H1 (cell line): Measurements from ENCODE around the gene SLC15A4. TPM values are rescaled to one million over a fixed set of nuclear protein-coding genes. Genes with fewer than 3 reads are reported as not detected.

Experiments
- CTCF ChIA-PET: fragments of 300-600 bp; sonication (Branson Sonifier 250); formaldehyde crosslinking; loops from one replicate; lab custom pipeline; 2021; ENCODE audit not compliant: partially characterized antibody; lab: Charles Lee
- POLR2A ChIA-PET: fragments of 300-600 bp; sonication (Branson Sonifier 250); formaldehyde crosslinking; loops from one replicate; lab custom pipeline; 2021; ENCODE audit warnings: inconsistent platforms; ENCODE audit not compliant: partially characterized antibody; lab: Charles Lee
- DNase-seq, 2 experiments: peaks; one replicate each; pipeline versions ENCODE4 v3.0.0 to v3.0.0-alpha.2; 2010 to 2022; ENCODE audit warnings: low spot score in 2 of 2, low read depth in 1 of 2, mixed read lengths in 1 of 2
- FAIRE-seq: peaks from 2 replicates; lab custom pipeline; 2011; peaks lifted over from hg19 to GRCh38; lab: Jason Lieb, UNC
- H2AFZ ChIP-seq: 2 replicates; pipeline ENCODE4 v1.8.1; 2012; ENCODE audit warnings: low read length, inconsistent platforms
- H2AK5ac ChIP-seq: 2 replicates; pipeline ENCODE4 v1.6.1; 2013; ENCODE audit warnings: low read depth, low read length
- H2BK120ac ChIP-seq: replicated peaks from 2 replicates; pipeline ENCODE3; 2013; ENCODE audit warnings: low read depth, low read length, inconsistent platforms
- H2BK12ac ChIP-seq: 2 replicates; pipeline ENCODE4 v1.6.1; 2013; ENCODE audit warnings: low read depth, low read length
- H2BK15ac ChIP-seq: 2 replicates; pipeline ENCODE4 v1.6.1; 2013; ENCODE audit warnings: low read length
- H2BK20ac ChIP-seq: 2 replicates; pipeline ENCODE4 v1.6.1; 2013; ENCODE audit warnings: low read length
- H2BK5ac ChIP-seq: 2 replicates; pipeline ENCODE4 v1.6.1; 2013; ENCODE audit warnings: low read depth, low read length
- H3K14ac ChIP-seq: 2 replicates; pipeline ENCODE4 v1.6.1; 2013; ENCODE audit warnings: inconsistent platforms; ENCODE audit not compliant: insufficient read length
- H3K18ac ChIP-seq: 2 replicates; pipeline ENCODE4 v1.6.1; 2013; ENCODE audit warnings: low read length; ENCODE audit errors: extremely low read depth
- H3K23ac ChIP-seq: 2 replicates; pipeline ENCODE4 v1.6.1; 2013; ENCODE audit warnings: inconsistent platforms; ENCODE audit not compliant: insufficient read length
- H3K23me2 ChIP-seq: 2 replicates; pipeline ENCODE4 v1.6.1; 2013; ENCODE audit warnings: low read depth, low read length
- H3K27ac ChIP-seq: 2 replicates; pipeline ENCODE4 v1.6.1; 2011; ENCODE audit warnings: low read depth, low read length, inconsistent platforms
- H3K27me3 ChIP-seq, 4 experiments: replicated peaks in 1 of 4; 1 replicate in 1 of 4; 2 replicates in 3 of 4; pipeline versions ENCODE4 v1.6.1 to v1.8.1; 2011 to 2013; ENCODE audit warnings: low read length in 3 of 4, mild to moderate bottlenecking in 3 of 4, inconsistent platforms in 2 of 4, mixed read lengths in 2 of 4, moderate library complexity in 1 of 4; ENCODE audit not compliant: control insufficient read depth in 3 of 4, insufficient read depth in 3 of 4; ENCODE audit errors: extremely low read depth in 1 of 4
- H3K36me3 ChIP-seq, 4 experiments: 2 replicates each; pipeline versions ENCODE4 v1.6.1 to v1.8.1; 2011 to 2013; ENCODE audit warnings: mild to moderate bottlenecking in 4 of 4, low read length in 3 of 4, moderate library complexity in 2 of 4, control low read depth in 1 of 4, inconsistent platforms in 1 of 4; ENCODE audit not compliant: insufficient read depth in 4 of 4, control insufficient read depth in 2 of 4
- H3K4ac ChIP-seq: replicated peaks from 2 replicates; pipeline ENCODE3; 2013; ENCODE audit warnings: low read length, low read depth, mixed read lengths, inconsistent platforms; ENCODE audit not compliant: insufficient read length
- H3K4me1 ChIP-seq, 4 experiments: replicated peaks in 1 of 4; 1 replicate in 1 of 4; 2 replicates in 3 of 4; pipeline versions ENCODE4 v1.6.1 to v1.8.1; 2011 to 2013; ENCODE audit warnings: low read length in 3 of 4, inconsistent platforms in 2 of 4, mixed read lengths in 1 of 4; ENCODE audit not compliant: insufficient read depth in 4 of 4, control insufficient read depth in 3 of 4
- H3K4me2 ChIP-seq, 2 experiments: 2 replicates each; pipeline versions ENCODE4 v1.6.1 to v1.8.1; 2011 to 2013; ENCODE audit warnings: low read depth in 2 of 2, low read length in 2 of 2, control low read depth in 1 of 2, inconsistent platforms in 1 of 2, mild to moderate bottlenecking in 1 of 2; ENCODE audit not compliant: insufficient read depth in 1 of 2
- H3K4me3 ChIP-seq, 4 experiments: fragments of 200-600, 300-600 bp in 1 of 4; sonication (generic), shearing (Covaris generic), sonication (Bioruptor Twin) in 1 of 4; 2 replicates each; pipeline versions ENCODE4 v1.5.1 to v1.8.1; 2011 to 2016; ENCODE audit warnings: low read length in 4 of 4, low read depth in 3 of 4, control low read depth in 2 of 4, inconsistent platforms in 2 of 4, mild to moderate bottlenecking in 2 of 4, mixed read lengths in 1 of 4, moderate library complexity in 1 of 4; ENCODE audit not compliant: insufficient read depth in 2 of 4; ENCODE audit errors: extremely low read depth in 1 of 4
- H3K56ac ChIP-seq: replicated peaks from 2 replicates; pipeline ENCODE3; 2013; ENCODE audit warnings: low read depth, mild to moderate bottlenecking, mixed read lengths, low read length, inconsistent platforms; ENCODE audit not compliant: insufficient read length
- H3K79me1 ChIP-seq: 2 replicates; pipeline ENCODE4 v1.6.1; 2013; ENCODE audit warnings: low read depth, low read length, control low read depth
- H3K79me2 ChIP-seq, 2 experiments: 2 replicates each; pipeline versions ENCODE4 v1.6.1 to v1.8.1; 2012 to 2013; ENCODE audit warnings: low read length in 2 of 2, mild to moderate bottlenecking in 2 of 2, inconsistent platforms in 1 of 2; ENCODE audit not compliant: insufficient read depth in 2 of 2, control insufficient read depth in 1 of 2
- H3K9ac ChIP-seq, 4 experiments: replicated peaks in 1 of 4; 1 replicate in 1 of 4; 2 replicates in 3 of 4; pipeline versions ENCODE4 v1.6.1 to v1.8.1; 2011 to 2013; ENCODE audit warnings: low read depth in 3 of 4, low read length in 3 of 4, control low read depth in 2 of 4, mild to moderate bottlenecking in 2 of 4, moderate library complexity in 2 of 4, inconsistent platforms in 1 of 4; ENCODE audit errors: extremely low read depth in 1 of 4
- H3K9me3 ChIP-seq, 2 experiments: 2 replicates each; pipeline versions ENCODE4 v1.6.1 to v1.8.1; 2012 to 2013; ENCODE audit warnings: mild to moderate bottlenecking in 2 of 2, moderate library complexity in 2 of 2, control low read depth in 1 of 2, inconsistent platforms in 1 of 2, low read depth in 1 of 2, low read length in 1 of 2, mixed read lengths in 1 of 2; ENCODE audit not compliant: insufficient read depth in 2 of 2
- H4K20me1 ChIP-seq, 2 experiments: replicated peaks in 1 of 2; 2 replicates each; pipeline versions ENCODE3 to v1.8.1; 2011 to 2013; ENCODE audit warnings: inconsistent platforms in 2 of 2, low read length in 2 of 2, mild to moderate bottlenecking in 1 of 2; ENCODE audit not compliant: insufficient read depth in 2 of 2, control insufficient read depth in 1 of 2
- H4K5ac ChIP-seq: 2 replicates; pipeline ENCODE4 v1.6.1; 2013; ENCODE audit warnings: low read length, low read depth, mixed read lengths, inconsistent platforms; ENCODE audit not compliant: insufficient read length
- H4K8ac ChIP-seq: 2 replicates; pipeline ENCODE4 v1.8.0; 2013; ENCODE audit warnings: mild to moderate bottlenecking, moderate library complexity, low read length, inconsistent platforms; ENCODE audit not compliant: insufficient read depth; ENCODE audit errors: extremely low read depth
- H4K91ac ChIP-seq: replicated peaks from 2 replicates; pipeline ENCODE3; 2013; ENCODE audit warnings: low read length, mixed read lengths, inconsistent platforms; ENCODE audit not compliant: insufficient read length
- BACH1 ChIP-seq: IDR thresholded peaks from 2 replicates; pipeline ENCODE4 v1.6.1; 2012; ENCODE audit warnings: low read length, improper control_type of control experiment
- BCL11A ChIP-seq, 2 experiments: IDR thresholded peaks; one replicate each; pipeline ENCODE4 v1.6.1; 2011; ENCODE audit warnings: low read depth in 2 of 2, low read length in 2 of 2, mild to moderate bottlenecking in 2 of 2
- CBX5 ChIP-seq: fragments of 300-800, 300-1000 bp; sonication (generic); IDR thresholded peaks from 2 replicates; pipeline ENCODE4 v1.7.1; 2016; ENCODE audit warnings: antibody characterized with exemption, low read length, low read depth
- CBX8 ChIP-seq: fragments of 300-800, 300-1000 bp; sonication (generic); IDR thresholded peaks from 2 replicates; pipeline ENCODE4 v1.7.1; 2016; ENCODE audit warnings: low read depth, low read length, borderline replicate concordance
- CHD1 ChIP-seq: IDR thresholded peaks from 2 replicates; pipeline ENCODE4 v1.6.1; 2012; ENCODE audit warnings: low read depth, low read length, improper control_type of control experiment
- HDAC6 ChIP-seq: IDR thresholded peaks from one replicate; pipeline ENCODE4 v1.7.1; 2012; ENCODE audit warnings: low read depth, mild to moderate bottlenecking, inconsistent platforms, low read length, moderate library complexity
- JUND ChIP-seq: IDR thresholded peaks from 2 replicates; pipeline ENCODE4 v1.6.1; 2011; ENCODE audit warnings: mild to moderate bottlenecking, improper control_type of control experiment, low read length
- KDM5A ChIP-seq: fragments of 200-600 bp; IDR thresholded peaks from 2 replicates; pipeline ENCODE4 v1.7.1; 2012; ENCODE audit warnings: mild to moderate bottlenecking, low read length, inconsistent platforms, mixed read lengths
- NANOG ChIP-seq: IDR thresholded peaks from 2 replicates; pipeline ENCODE4 v1.6.1; 2011; ENCODE audit warnings: low read length, low read depth, mild to moderate bottlenecking, inconsistent platforms; ENCODE audit not compliant: insufficient read depth, poor library complexity, severe bottlenecking
- POU5F1 ChIP-seq: IDR thresholded peaks from 2 replicates; pipeline ENCODE4 v1.6.1; 2011; ENCODE audit warnings: low read depth, mild to moderate bottlenecking, low read length, moderate library complexity
- RFX5 ChIP-seq: IDR thresholded peaks from 2 replicates; pipeline ENCODE4 v1.6.1; 2011; ENCODE audit warnings: low read depth, low read length, improper control_type of control experiment, borderline replicate concordance
- SIX5 ChIP-seq: IDR thresholded peaks from 2 replicates; pipeline ENCODE4 v1.6.1; 2011; ENCODE audit warnings: mild to moderate bottlenecking, low read depth, low read length
- WGBS, 2 experiments: shearing (Covaris generic) in 1 of 2; methylation state at CpG; one replicate each; pipeline versions ENCODE4 v1.1.6 to v1.1.7; 2013 to 2015; ENCODE audit warnings: low lambda C conversion rate in 2 of 2, mixed read lengths in 2 of 2, inconsistent platforms in 1 of 2, low coverage in 1 of 2, missing lambda C conversion rate in 1 of 2; ENCODE audit not compliant: insufficient replicate concordance in 2 of 2, insufficient coverage in 1 of 2, insufficient read length in 1 of 2; ENCODE audit errors: extremely low coverage in 1 of 2, missing lambda C conversion rate in 1 of 2; 5-methylcytosine and 5-hydroxymethylcytosine counted together
- polyA plus RNA-seq, 7 experiments: library from polyadenylated mRNA; depleted of rRNA in 3 of 7; stranded (reverse) in 5 of 7; unstranded in 2 of 7; fragments of >200 nt in 5 of 7; fragments of 200-250 nt in 2 of 7; gene quantifications; 1 replicate in 5 of 7; 2 replicates in 1 of 7; 4 replicates in 1 of 7; pipeline versions ENCODE4 v1.2.1 to v1.2.3, GENCODE V29; 2011 to 2013; ENCODE audit warnings: missing spikeins in 2 of 7, mixed read lengths in 2 of 7
- total RNA-seq: library from RNA; stranded (reverse); fragmentation: NEBNext Ultra II Directional; extraction: Animal tissue kit (Norgen Biotek cat#: 25700); gene quantifications from 2 replicates; pipeline ENCODE4 v1.2.1, GENCODE V29; 2021
- TF ChIP-seq, protein P1 (sequence below): IDR thresholded peaks from 2 replicates; pipeline ENCODE4 v1.6.1; 2012; ENCODE audit warnings: inconsistent platforms

The SLC15A4 gene
- total and polyA plus RNA-seq, 2 of the 8 experiments (the other 6 are each of a cell fraction or from before 2014, with no cell fraction given): 22.7 to 26.6 TPM

DNA sequence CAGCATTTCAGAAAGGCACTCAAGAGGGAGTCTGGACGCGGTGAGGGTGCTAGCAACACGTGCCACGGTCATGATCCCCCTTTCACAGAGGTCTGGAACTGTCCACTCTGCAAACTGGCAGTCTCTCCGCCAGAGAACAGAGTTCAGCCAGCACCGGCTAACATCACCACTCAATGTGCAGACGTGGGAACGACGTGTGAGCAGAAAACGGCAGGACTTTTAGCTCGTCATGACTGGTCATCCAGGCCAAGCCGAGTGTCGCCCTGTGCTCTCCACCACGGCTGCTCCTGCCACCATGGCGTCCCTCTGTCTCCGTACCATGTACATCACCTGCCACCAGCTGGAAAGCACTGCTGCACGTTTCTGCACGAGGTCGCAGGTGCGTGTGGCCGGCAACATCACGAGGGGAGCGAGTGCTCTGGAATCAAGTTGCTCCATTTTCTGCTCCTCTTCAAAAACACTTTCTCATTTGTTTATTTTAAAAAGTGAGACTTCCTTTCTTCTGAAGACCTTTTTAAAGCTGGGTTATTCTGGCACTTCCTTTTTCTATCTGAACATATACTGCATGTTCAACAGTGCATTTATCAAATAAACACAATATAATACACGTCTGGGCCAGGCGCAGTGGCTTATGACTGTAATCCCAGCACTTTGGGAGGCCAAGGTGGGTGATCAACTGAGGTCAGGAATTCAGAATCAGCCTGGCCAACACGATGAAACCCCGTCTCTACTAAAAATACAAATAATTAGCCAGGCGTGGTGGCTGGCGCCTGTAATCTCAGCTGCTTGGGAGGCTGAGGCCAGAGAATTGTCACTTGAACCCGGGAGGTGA is 28.0 kb downstream of the SLC15A4 start:
- no peak for FAIRE-seq
- Histone ChIP-seq H4K91ac (no peak overlapping the region), H3K18ac (no peak overlapping the region), H2BK5ac (no peak overlapping the region), H3K23ac (no peak overlapping the region), H3K4ac (no peak overlapping the region), H3K56ac (no peak overlapping the region), H2BK20ac (no peak overlapping the region), H3K27me3 (no peaks in the 10 kb centered on the region; a peak in 2 of 7 replicates), H3K4me3 (no peak overlapping the region), H3K9ac (no peak overlapping the region), H4K8ac (no peak overlapping the region), H3K4me2 (no peak overlapping the region), H3K27ac (no peak overlapping the region), H2BK12ac (no peak overlapping the region), H4K5ac (no peak overlapping the region), H3K14ac (no peak overlapping the region), H3K4me1 (peaks cover 7 to 14% (median 11%) of the 10 kb centered on the region in 4 experiments), H2BK15ac (no peak overlapping the region), H2BK120ac (no peak overlapping the region), H2AK5ac (no peak overlapping the region), H3K9me3 (no peaks in the 10 kb centered on the region), H4K20me1 (peaks cover 23 to 46% of the 10 kb centered on the region in 2 experiments), H2AFZ (no peak overlapping the region), H3K36me3 (peaks cover 11 to 76% (median 30%) of the 10 kb centered on the region in 4 experiments)
- POLR2A ChIA-PET: interaction anchor here (0.8 kb wide), 1 partner anchor 9 kb away, joined by 3 read pairs; no protein-coding TSS in a partner anchor
- DNase-seq: no peak
- CTCF ChIA-PET: interaction anchor here (1.2 to 5.7 kb wide), 4 partner anchors 9 to 23 kb away, joined by 4 to 23 read pairs (median 5); no protein-coding TSS in a partner anchor
- TF ChIP-seq CBX8 (no peak), KDM5A (no peak), HDAC6 (no peak), BCL11A (IDR thresholded peaks at IDR 0.05; ENCODE audit: low read depth in 2 of 2, low read length in 2 of 2) (no peak), NANOG (no peak), BACH1 (no peak), JUND (no peak), CBX5 (no peak), POU5F1 (no peak), SIX5 (no peak), CHD1 (no peak), RFX5 (no peak)
- TF ChIP-seq, protein P1, sequence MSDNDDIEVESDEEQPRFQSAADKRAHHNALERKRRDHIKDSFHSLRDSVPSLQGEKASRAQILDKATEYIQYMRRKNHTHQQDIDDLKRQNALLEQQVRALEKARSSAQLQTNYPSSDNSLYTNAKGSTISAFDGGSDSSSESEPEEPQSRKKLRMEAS: no peak
- TF ChIP-seq, all 59 proteins: peak for 0
- Histone ChIP-seq H3K23me2 (no peaks in the 10 kb centered on the region), H3K79me2 (no peaks in the 10 kb centered on the region; a peak in 1 of 4 replicates), H3K79me1 (no peaks in the 10 kb centered on the region; the same call in 1 of the 2 replicates)
- WGBS, 2 experiments: 93% methylated on average over 30 of the region's 30 CpGs; no CpG with 5 or more reads in 1 of the 2 experiments
